ENCODE results near the gene UGT1A10. TPM values are rescaled to one million over a fixed set of nuclear protein-coding genes. Genes with fewer than 3 reads are reported as not detected.
"Not testable (repeated sequence)": the region's sequence is repeated elsewhere in the genome, so short reads cannot be mapped to it uniquely, and the experiment has no call there.

The UGT1A10 gene
- total RNA-seq, 1 experiment from 2014 or later: not detected

- H3K4me1 Mint-ChIP-seq: no peaks in the 10 kb centered on the region
- no peak overlapping the region for H2BK15ac ChIP-seq (ENCODE audit: low read depth, low read length)
- H3K27me3 Mint-ChIP-seq (ENCODE audit: low read depth): peaks cover 5% of the 10 kb centered on the region
- no peaks in the 10 kb centered on the region for H3K9me3 ChIP-seq (ENCODE audit: control insufficient read depth, low read depth, low read length)
- H3K79me1 ChIP-seq (ENCODE audit: insufficient read depth, low read depth, low read length, poor library complexity, severe bottlenecking): no peaks in the 10 kb centered on the region
- H3K23me2 ChIP-seq (ENCODE audit: insufficient read length, low read depth, low read length, poor library complexity, severe bottlenecking): no peaks in the 10 kb centered on the region
- no peak overlapping the region for H2BK120ac ChIP-seq (ENCODE audit: low read depth, low read length, poor library complexity, severe bottlenecking)
- no peak overlapping the region for H2AK5ac ChIP-seq (ENCODE audit: insufficient read length, low read length)
- no peak overlapping the region for H3K56ac ChIP-seq (ENCODE audit: insufficient read length, low read depth, low read length)
- no peak overlapping the region for H3K9ac ChIP-seq (ENCODE audit: extremely low read depth, insufficient read length, low read length)
- no peak overlapping the region for H3K4me3 Mint-ChIP-seq
- H3K4me1 ChIP-seq (ENCODE audit: insufficient read depth, low read length): no peaks in the 10 kb centered on the region
- H4K8ac ChIP-seq (replicated peaks; ENCODE audit: insufficient read length, low read depth, low read length): no peak overlapping the region
- no peak overlapping the region for H3K27ac ChIP-seq (ENCODE audit: insufficient read length, low read depth, low read length)
- no peak overlapping the region for H3K27ac Mint-ChIP-seq
- H3K4ac ChIP-seq (ENCODE audit: low read depth, low read length): no peak overlapping the region
- no peaks in the 10 kb centered on the region for H3K79me2 ChIP-seq (ENCODE audit: insufficient read depth, low read length)
- H4K20me1 ChIP-seq (ENCODE audit: control insufficient read depth, insufficient read depth, insufficient read length): no peaks in the 10 kb centered on the region
- WGBS (ENCODE audit: extremely low coverage, insufficient read length, low lambda C conversion rate): no CpG with 5 or more reads among the region's 1 CpG
- H2BK12ac ChIP-seq (ENCODE audit: insufficient read length, low read depth, low read length): no peak overlapping the region
- TF ChIP-seq, protein P1, sequence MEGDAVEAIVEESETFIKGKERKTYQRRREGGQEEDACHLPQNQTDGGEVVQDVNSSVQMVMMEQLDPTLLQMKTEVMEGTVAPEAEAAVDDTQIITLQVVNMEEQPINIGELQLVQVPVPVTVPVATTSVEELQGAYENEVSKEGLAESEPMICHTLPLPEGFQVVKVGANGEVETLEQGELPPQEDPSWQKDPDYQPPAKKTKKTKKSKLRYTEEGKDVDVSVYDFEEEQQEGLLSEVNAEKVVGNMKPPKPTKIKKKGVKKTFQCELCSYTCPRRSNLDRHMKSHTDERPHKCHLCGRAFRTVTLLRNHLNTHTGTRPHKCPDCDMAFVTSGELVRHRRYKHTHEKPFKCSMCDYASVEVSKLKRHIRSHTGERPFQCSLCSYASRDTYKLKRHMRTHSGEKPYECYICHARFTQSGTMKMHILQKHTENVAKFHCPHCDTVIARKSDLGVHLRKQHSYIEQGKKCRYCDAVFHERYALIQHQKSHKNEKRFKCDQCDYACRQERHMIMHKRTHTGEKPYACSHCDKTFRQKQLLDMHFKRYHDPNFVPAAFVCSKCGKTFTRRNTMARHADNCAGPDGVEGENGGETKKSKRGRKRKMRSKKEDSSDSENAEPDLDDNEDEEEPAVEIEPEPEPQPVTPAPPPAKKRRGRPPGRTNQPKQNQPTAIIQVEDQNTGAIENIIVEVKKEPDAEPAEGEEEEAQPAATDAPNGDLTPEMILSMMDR (conservative IDR thresholded peaks at IDR 0.05): no peak
- H3K27me3 ChIP-seq (ENCODE audit: insufficient read depth, low read length): no peaks in the 10 kb centered on the region
- H2AFZ ChIP-seq (ENCODE audit: low read length): no peak overlapping the region
- DNase-seq: no peak
- H3K9me3 Mint-ChIP-seq: no peaks in the 10 kb centered on the region
- no peak overlapping the region for H3T11ph ChIP-seq (ENCODE audit: low read length)
- no peak overlapping the region for H2BK20ac ChIP-seq (ENCODE audit: low read depth, low read length, poor library complexity, severe bottlenecking)
- H3K4me2 ChIP-seq (ENCODE audit: insufficient read depth, insufficient read length, low read length): no peak overlapping the region
- H4K5ac ChIP-seq (ENCODE audit: insufficient read length, low read depth, low read length): no peak overlapping the region
- no peak overlapping the region for H3K18ac ChIP-seq (ENCODE audit: insufficient read length, low read depth, low read length)
- H3K14ac ChIP-seq (ENCODE audit: insufficient read depth, low read length): no peak overlapping the region
- no peaks in the 10 kb centered on the region for H3K36me3 Mint-ChIP-seq (ENCODE audit: insufficient read depth in 1 of 3, low read depth in 3 of 3)
- H2BK5ac ChIP-seq (ENCODE audit: insufficient read length, low read length): no peak overlapping the region
- H3K23ac ChIP-seq (ENCODE audit: insufficient read length, low read depth, low read length): no peak overlapping the region
- no peak overlapping the region for H4K91ac ChIP-seq (ENCODE audit: insufficient read length, low read depth, low read length)
Measured at GRCh38 chr2:233655043-233655442, 18.8 kb downstream of the UGT1A10 start.

DNA sequence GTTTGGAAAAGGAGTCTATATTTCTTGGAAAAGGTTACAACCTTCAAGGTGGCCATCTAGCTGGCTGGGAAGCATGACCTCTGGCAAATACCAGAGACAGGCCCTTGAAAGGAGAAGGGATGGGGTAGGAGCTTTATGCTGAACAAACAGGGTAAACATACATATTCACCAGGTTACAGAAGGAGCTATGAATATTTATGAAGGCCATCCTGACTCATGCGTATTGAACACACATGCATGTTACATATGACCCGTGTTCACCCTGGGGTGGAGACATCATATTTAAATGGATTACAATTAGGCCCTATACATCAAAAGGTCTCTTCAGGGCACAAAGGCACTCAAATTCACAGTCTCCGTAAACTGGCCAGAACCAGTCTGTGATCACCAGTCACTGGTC is 19.7 kb downstream of the UGT1A10 start:
- not testable (repeated sequence) for H4K5ac ChIP-seq (ENCODE audit: insufficient read length, low read depth, low read length); H3T11ph ChIP-seq (ENCODE audit: low read length); H2BK20ac ChIP-seq (ENCODE audit: low read depth, low read length, poor library complexity, severe bottlenecking); H3K27me3 ChIP-seq (ENCODE audit: insufficient read depth, low read length); H3K27ac Mint-ChIP-seq; H4K20me1 ChIP-seq (ENCODE audit: control insufficient read depth, insufficient read depth, insufficient read length); H3K79me1 ChIP-seq (ENCODE audit: insufficient read depth, low read depth, low read length, poor library complexity, severe bottlenecking); H3K4me1 Mint-ChIP-seq; H3K23me2 ChIP-seq (ENCODE audit: insufficient read length, low read depth, low read length, poor library complexity, severe bottlenecking); H4K8ac ChIP-seq (replicated peaks; ENCODE audit: insufficient read length, low read depth, low read length); H3K4me3 Mint-ChIP-seq; H2BK15ac ChIP-seq (ENCODE audit: low read depth, low read length); H3K4me1 ChIP-seq (ENCODE audit: insufficient read depth, low read length); H3K18ac ChIP-seq (ENCODE audit: insufficient read length, low read depth, low read length); H3K4me2 ChIP-seq (ENCODE audit: insufficient read depth, insufficient read length, low read length); H3K36me3 Mint-ChIP-seq (ENCODE audit: insufficient read depth in 1 of 3, low read depth in 3 of 3); H3K23ac ChIP-seq (ENCODE audit: insufficient read length, low read depth, low read length); H3K9me3 Mint-ChIP-seq; H3K4ac ChIP-seq (ENCODE audit: low read depth, low read length); H3K56ac ChIP-seq (ENCODE audit: insufficient read length, low read depth, low read length); H3K9ac ChIP-seq (ENCODE audit: extremely low read depth, insufficient read length, low read length); H3K27ac ChIP-seq (ENCODE audit: insufficient read length, low read depth, low read length); H2BK12ac ChIP-seq (ENCODE audit: insufficient read length, low read depth, low read length); H3K27me3 Mint-ChIP-seq (ENCODE audit: low read depth); H2BK120ac ChIP-seq (ENCODE audit: low read depth, low read length, poor library complexity, severe bottlenecking); H4K91ac ChIP-seq (ENCODE audit: insufficient read length, low read depth, low read length); H2AFZ ChIP-seq (ENCODE audit: low read length); H3K79me2 ChIP-seq (ENCODE audit: insufficient read depth, low read length); H2AK5ac ChIP-seq (ENCODE audit: insufficient read length, low read length); H3K9me3 ChIP-seq (ENCODE audit: control insufficient read depth, low read depth, low read length); H2BK5ac ChIP-seq (ENCODE audit: insufficient read length, low read length); H3K14ac ChIP-seq (ENCODE audit: insufficient read depth, low read length); DNase-seq
- no CpG with 5 or more reads among the region's 3 CpGs for WGBS (ENCODE audit: extremely low coverage, insufficient read length, low lambda C conversion rate)
